Osteoblast (primary cell): ENCODE results near the gene FNDC10. TPM values are rescaled to one million over a fixed set of nuclear protein-coding genes. Genes with fewer than 3 reads are reported as not detected.

Source experiments
- DNase-seq: peaks from one replicate; pipeline ENCODE4 v3.0.0; 2011; ENCODE audit warnings: low spot score, mixed read lengths; ENCODE audit not compliant: insufficient read length; ENCODE audit errors: missing footprints
- H2AFZ ChIP-seq: 2 replicates; pipeline ENCODE4 v1.6.0; 2011; ENCODE audit warnings: mild to moderate bottlenecking, low read length
- H3K27ac ChIP-seq: 2 replicates; pipeline ENCODE4 v1.5.1; 2011; ENCODE audit warnings: mild to moderate bottlenecking, low read depth, low read length, moderate library complexity
- H3K27me3 ChIP-seq: 2 replicates; pipeline ENCODE4 v1.6.0; 2012; ENCODE audit warnings: mild to moderate bottlenecking, control low read depth, inconsistent platforms, low read length, moderate library complexity; ENCODE audit not compliant: insufficient read depth
- H3K36me3 ChIP-seq: 2 replicates; pipeline ENCODE4 v1.5.1; 2011; ENCODE audit warnings: mild to moderate bottlenecking, low read length, control low read depth, moderate library complexity; ENCODE audit not compliant: insufficient read depth
- H3K4me1 ChIP-seq: 2 replicates; pipeline ENCODE4 v1.5.1; 2011; ENCODE audit warnings: mild to moderate bottlenecking, low read length, control low read depth, moderate library complexity; ENCODE audit not compliant: insufficient read depth
- H3K4me2 ChIP-seq: 2 replicates; pipeline ENCODE4 v1.6.0; 2011; ENCODE audit warnings: mild to moderate bottlenecking, low read length; ENCODE audit not compliant: insufficient read depth
- H3K4me3 ChIP-seq: fragments of 200-600 bp; sonication (generic); 3 replicates; pipeline ENCODE4 v1.5.1; 2012; ENCODE audit warnings: mild to moderate bottlenecking, low read length, inconsistent platforms; ENCODE audit not compliant: insufficient read depth
- H3K79me2 ChIP-seq: 2 replicates; pipeline ENCODE4 v1.6.0; 2012; ENCODE audit warnings: mild to moderate bottlenecking, low read length, control low read depth, inconsistent platforms; ENCODE audit not compliant: insufficient read depth
- H3K9me3 ChIP-seq: 2 replicates; pipeline ENCODE4 v1.5.1; 2011; ENCODE audit warnings: low read depth, low read length, control low read depth
- H4K20me1 ChIP-seq: 2 replicates; pipeline ENCODE4 v1.6.0; 2012; ENCODE audit warnings: mild to moderate bottlenecking, low read length, control low read depth; ENCODE audit not compliant: insufficient read depth
- total RNA-seq: library from RNA; depleted of rRNA; stranded (reverse); fragments of >200 nt; gene quantifications from 2 replicates; pipeline ENCODE4 v1.2.3, GENCODE V29; 2012
- TF ChIP-seq, protein P1 (sequence below): IDR thresholded peaks from 2 replicates; pipeline ENCODE4 v1.5.1; 2011; ENCODE audit warnings: mild to moderate bottlenecking, low read depth, low read length, moderate library complexity; ENCODE audit errors: extremely low read depth

The FNDC10 gene
- total RNA-seq, 1 donor = 2.5 TPM

DNA sequence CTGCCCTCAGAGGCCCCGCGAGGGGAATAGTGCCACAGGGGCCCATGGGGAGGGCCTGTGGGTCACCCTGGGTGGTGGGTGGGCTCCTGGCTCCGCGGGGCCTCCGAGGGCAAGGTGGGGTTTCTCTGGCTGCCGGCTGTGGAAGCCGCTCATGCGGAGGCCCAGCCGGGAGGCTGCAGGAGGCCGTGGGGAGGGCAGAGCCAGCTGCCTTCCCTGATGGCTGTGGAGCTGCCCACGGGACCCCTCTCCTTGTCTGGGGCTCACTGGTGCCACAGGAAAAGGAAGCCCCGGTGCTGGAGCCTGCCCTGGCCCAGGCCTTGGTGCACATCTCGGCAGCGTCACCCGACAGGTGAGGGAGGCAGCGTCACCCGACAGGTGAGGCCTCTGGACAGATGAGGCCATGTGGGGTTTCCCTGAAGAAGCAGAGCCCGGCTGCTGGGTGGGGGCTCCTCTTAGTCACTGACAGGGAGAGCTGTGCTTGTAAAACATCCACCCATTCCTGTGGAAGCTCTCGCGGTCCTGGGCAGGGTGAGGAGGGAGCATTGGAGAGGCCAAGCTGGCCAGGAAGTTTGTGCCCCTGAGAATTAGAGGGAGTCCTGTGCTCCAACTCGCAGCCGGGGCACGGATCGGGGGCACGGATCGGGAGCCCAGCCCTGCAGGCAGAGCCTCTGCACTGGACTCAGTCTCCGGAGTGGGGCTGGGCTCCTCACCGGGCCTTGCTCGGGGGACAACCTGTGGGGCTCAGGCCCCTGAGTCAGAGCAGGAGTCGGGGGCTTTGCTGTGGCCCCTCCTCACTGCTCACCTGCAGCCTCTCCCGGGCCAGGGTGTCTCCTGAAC is 21.5 kb upstream of the FNDC10 start:
- DNase-seq = peak; percentile 88
- Histone ChIP-seq H3K36me3 (peaks cover 4% of the 10 kb centered on the region), H3K27ac (no peak overlapping the region), H2AFZ (no peak overlapping the region), H4K20me1 (peaks cover 30% of the 10 kb centered on the region), H3K4me1 (peaks cover 10% of the 10 kb centered on the region), H3K79me2 (peaks cover 26% of the 10 kb centered on the region), H3K4me2 (no peak overlapping the region), H3K27me3 (no peaks in the 10 kb centered on the region), H3K4me3 (no peak overlapping the region), H3K9me3 (no peaks in the 10 kb centered on the region)
- TF ChIP-seq, protein P1, sequence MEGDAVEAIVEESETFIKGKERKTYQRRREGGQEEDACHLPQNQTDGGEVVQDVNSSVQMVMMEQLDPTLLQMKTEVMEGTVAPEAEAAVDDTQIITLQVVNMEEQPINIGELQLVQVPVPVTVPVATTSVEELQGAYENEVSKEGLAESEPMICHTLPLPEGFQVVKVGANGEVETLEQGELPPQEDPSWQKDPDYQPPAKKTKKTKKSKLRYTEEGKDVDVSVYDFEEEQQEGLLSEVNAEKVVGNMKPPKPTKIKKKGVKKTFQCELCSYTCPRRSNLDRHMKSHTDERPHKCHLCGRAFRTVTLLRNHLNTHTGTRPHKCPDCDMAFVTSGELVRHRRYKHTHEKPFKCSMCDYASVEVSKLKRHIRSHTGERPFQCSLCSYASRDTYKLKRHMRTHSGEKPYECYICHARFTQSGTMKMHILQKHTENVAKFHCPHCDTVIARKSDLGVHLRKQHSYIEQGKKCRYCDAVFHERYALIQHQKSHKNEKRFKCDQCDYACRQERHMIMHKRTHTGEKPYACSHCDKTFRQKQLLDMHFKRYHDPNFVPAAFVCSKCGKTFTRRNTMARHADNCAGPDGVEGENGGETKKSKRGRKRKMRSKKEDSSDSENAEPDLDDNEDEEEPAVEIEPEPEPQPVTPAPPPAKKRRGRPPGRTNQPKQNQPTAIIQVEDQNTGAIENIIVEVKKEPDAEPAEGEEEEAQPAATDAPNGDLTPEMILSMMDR = no peak

DNA sequence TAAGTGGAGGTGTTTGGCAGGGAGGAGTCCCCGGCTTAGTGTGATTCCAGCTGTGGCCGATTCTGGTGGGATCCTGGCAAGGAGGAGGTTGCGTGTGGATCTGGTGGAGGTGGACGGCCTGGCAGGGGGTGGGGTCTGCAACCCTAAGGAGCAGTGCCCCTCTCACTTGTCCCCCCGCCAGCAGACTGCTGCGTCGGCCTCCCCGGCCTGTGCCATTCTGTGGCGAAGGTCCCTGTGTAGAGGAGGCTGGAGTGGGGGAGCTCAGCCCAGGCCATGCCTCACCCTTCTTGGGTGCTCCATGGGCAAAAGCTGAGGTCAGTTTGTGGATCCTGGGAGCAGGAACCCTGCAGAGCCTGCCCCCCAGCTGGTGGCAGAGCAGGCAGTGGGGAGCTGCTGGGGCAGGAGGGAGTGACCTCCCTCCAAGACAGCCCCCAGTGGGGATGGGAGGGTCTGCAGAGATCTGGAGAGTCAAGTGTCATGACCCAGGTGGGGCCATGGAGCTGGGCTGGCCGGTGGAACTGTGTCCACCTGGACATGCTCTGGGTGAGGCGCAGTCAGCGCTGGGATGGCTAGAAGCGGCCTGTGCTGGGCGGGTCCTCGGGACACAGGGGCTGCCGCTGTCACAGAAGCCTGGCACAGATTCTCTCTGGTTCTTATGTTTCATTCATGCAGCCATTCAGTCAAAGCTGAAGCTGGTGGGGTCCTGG is 20.7 kb upstream of the FNDC10 start:
- H3K27me3 ChIP-seq = no peaks in the 10 kb centered on the region
- H3K9me3 ChIP-seq = no peaks in the 10 kb centered on the region
- H3K4me3 ChIP-seq = no peak overlapping the region
- peak; percentile 76 for DNase-seq
- H3K4me1 ChIP-seq = peaks cover 11% of the 10 kb centered on the region
- no peak overlapping the region for H2AFZ ChIP-seq
- peaks cover 4% of the 10 kb centered on the region for H3K36me3 ChIP-seq
- H4K20me1 ChIP-seq = peaks cover 30% of the 10 kb centered on the region
- H3K27ac ChIP-seq = no peak overlapping the region
- no peak overlapping the region for H3K4me2 ChIP-seq
- TF ChIP-seq, protein P1 = no peak
- peaks cover 29% of the 10 kb centered on the region for H3K79me2 ChIP-seq

DNA sequence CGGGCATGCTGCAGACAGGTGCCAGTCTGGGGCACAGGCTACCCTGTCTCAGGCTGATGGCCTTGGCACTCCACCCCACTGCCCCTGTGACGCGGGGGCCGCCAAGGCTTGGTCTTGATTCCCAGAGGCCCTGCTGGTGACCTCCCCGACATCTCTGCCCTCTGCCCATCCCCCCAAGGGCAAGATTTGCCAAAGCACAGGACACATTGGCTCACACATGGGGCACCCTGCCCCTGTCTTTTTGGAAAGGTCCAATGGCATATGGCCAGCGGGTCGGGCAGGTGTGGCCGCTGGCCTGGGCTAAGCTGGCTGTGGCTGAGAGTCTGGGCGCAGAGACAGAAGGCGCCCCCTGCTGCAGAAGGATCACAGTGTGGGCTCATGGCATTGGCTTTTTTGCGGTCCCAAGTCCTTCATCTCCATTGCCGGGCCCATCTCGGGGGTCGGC is 20.0 kb upstream of the FNDC10 start:
- H3K4me2 ChIP-seq = no peak overlapping the region
- peaks cover 32% of the 10 kb centered on the region for H4K20me1 ChIP-seq
- no peaks in the 10 kb centered on the region for H3K9me3 ChIP-seq
- H3K79me2 ChIP-seq = peaks cover 31% of the 10 kb centered on the region
- H3K27me3 ChIP-seq = no peaks in the 10 kb centered on the region
- TF ChIP-seq, protein P1 = peak; percentile 23
- no peak overlapping the region for H3K27ac ChIP-seq
- H3K4me3 ChIP-seq = no peak overlapping the region
- no peak overlapping the region for H2AFZ ChIP-seq
- peaks cover 11% of the 10 kb centered on the region for H3K4me1 ChIP-seq
- peak; percentile 91 for DNase-seq
- H3K36me3 ChIP-seq = peaks cover 4% of the 10 kb centered on the region

DNA sequence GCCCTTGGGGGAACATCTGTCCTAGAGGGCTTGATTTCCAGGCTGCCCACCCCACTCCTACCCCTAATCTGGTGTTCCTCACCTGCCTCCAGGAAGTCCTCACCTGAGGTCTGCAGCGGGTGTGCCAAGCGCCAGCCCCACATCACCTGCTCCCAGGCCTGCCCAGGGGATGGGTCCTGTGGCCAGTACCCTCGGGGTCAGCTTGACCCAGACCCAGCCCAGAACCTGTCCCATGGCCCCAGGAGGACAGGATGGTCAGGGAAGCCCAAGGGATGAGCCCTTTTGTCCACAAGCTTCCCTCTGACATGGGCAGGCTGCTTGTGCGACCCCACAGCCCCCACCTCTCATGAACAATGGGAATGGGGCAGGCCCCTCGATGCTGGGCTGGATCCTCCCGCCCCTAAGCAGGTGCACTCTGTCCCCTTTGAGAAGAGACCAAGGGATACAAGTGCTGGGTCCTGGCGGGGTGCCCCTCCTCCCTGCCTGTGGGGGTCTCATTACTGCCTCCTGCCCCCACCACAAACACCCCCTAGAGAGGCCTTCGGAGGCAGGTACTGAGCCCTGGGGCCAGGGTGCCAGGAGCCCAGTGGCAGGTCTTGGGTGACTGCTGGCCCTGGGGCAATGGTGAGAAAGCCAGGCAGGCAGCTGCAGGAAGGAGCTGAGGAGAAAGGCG is 18.6 kb upstream of the FNDC10 start:
- Histone ChIP-seq H3K4me1 (peaks cover 23% of the 10 kb centered on the region), H3K36me3 (peaks cover 4% of the 10 kb centered on the region), H3K4me2 (no peak overlapping the region), H2AFZ (no peak overlapping the region), H3K79me2 (peaks cover 40% of the 10 kb centered on the region), H3K27me3 (no peaks in the 10 kb centered on the region), H4K20me1 (peaks cover 46% of the 10 kb centered on the region), H3K4me3 (no peak overlapping the region), H3K9me3 (no peaks in the 10 kb centered on the region), H3K27ac (no peak overlapping the region)
- DNase-seq = peak; percentile 89
- TF ChIP-seq, protein P1 = no peak
